Measurements from ENCODE around the gene GSTM3.

- TF ChIP-seq REST (IDR thresholded peaks at IDR 0.05; ENCODE audit: insufficient read depth in 1 of 2, low read depth in 2 of 2, low read length in 2 of 2), result no peak
- TF ChIP-seq POLR2AphosphoS5 (IDR thresholded peaks at IDR 0.05; ENCODE audit: low read depth, low read length), result no peak
Observed at GRCh38 chr1:109775398-109775797, 34.6 kb upstream of the GSTM3 start.
